ENCODE measurements around the gene PLEKHM3. TPM values are rescaled to one million over a fixed set of nuclear protein-coding genes. Genes with fewer than 3 reads are reported as not detected.

The PLEKHM3 gene
- total and polyA plus RNA-seq, 2 of the 4 experiments (the other 2 are of a cell fraction), result 2.4 to 11.3 TPM

DNA sequence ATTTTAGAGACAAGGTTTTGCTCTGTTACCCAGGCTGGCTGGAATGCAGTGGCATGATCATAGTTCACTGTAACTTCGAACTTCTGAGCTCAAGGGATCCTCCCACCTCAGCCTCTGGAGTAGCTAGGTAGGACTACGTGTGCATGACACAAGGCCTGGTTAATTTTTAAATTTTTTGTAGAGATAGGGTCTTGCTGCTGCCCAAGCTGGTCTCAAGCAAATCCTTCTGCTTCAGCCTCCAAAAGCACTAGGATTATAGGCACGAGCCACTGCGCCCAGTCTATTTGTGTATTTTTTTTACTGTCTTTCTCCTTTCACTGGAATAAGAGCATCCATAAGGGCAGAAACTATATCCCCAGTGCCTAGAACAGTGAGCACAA, 89.3 kb downstream of the PLEKHM3 start:
- dilution Hi-C loops (cut with HindIII; ENCODE audit: low sequenced_read_pairs, unreplicated experiment) (no loop called here), intact Hi-C loops (cut with micrococcal nuclease) (no loop called here), in situ Hi-C loops (cut with MboI; ENCODE audit: low sequenced_read_pairs) (no loop called here)
- H4K5ac ChIP-seq (ENCODE audit: low read depth, low read length), result no peak overlapping the region
- POLR2A ChIA-PET (ENCODE audit: unreplicated experiment), result no interaction called here
- no peak overlapping the region for H3K4ac ChIP-seq (ENCODE audit: low read depth, low read length)
- no peak overlapping the region for H3K9ac ChIP-seq (ENCODE audit: low read depth, low read length)
- no peak overlapping the region for H2BK5ac ChIP-seq (ENCODE audit: low read depth, low read length, poor library complexity, severe bottlenecking)
- H3K23ac ChIP-seq (ENCODE audit: low read depth, low read length), result no peak overlapping the region
- no peak for ATAC-seq (ENCODE audit: low read depth)
- no peak for TF ChIP-seq SMC3 (IDR thresholded peaks at IDR 0.05; ENCODE audit: low read depth, low read length)
- TF ChIP-seq, protein P1, sequence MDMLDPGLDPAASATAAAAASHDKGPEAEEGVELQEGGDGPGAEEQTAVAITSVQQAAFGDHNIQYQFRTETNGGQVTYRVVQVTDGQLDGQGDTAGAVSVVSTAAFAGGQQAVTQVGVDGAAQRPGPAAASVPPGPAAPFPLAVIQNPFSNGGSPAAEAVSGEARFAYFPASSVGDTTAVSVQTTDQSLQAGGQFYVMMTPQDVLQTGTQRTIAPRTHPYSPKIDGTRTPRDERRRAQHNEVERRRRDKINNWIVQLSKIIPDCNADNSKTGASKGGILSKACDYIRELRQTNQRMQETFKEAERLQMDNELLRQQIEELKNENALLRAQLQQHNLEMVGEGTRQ (IDR thresholded peaks at IDR 0.05; ENCODE audit: low read depth, low read length), result no peak
- TF ChIP-seq POLR2A (IDR thresholded peaks at IDR 0.05; ENCODE audit: low read depth, low read length), result no peak
- TF ChIP-seq CEBPB (IDR thresholded peaks at IDR 0.05; ENCODE audit: low read depth, low read length), result no peak
- no peak for TF ChIP-seq RCOR1 (IDR thresholded peaks at IDR 0.05; ENCODE audit: insufficient replicate concordance, low read length)
- TF ChIP-seq FOS (IDR thresholded peaks at IDR 0.05; ENCODE audit: low read depth, low read length), result no peak
- TF ChIP-seq, protein P2, sequence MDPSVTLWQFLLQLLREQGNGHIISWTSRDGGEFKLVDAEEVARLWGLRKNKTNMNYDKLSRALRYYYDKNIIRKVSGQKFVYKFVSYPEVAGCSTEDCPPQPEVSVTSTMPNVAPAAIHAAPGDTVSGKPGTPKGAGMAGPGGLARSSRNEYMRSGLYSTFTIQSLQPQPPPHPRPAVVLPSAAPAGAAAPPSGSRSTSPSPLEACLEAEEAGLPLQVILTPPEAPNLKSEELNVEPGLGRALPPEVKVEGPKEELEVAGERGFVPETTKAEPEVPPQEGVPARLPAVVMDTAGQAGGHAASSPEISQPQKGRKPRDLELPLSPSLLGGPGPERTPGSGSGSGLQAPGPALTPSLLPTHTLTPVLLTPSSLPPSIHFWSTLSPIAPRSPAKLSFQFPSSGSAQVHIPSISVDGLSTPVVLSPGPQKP (IDR thresholded peaks at IDR 0.05; ENCODE audit: borderline replicate concordance, low read depth, low read length), result no peak
- no peak for TF ChIP-seq RAD21 (IDR thresholded peaks at IDR 0.05; ENCODE audit: low read length)
- TF ChIP-seq, protein P3, sequence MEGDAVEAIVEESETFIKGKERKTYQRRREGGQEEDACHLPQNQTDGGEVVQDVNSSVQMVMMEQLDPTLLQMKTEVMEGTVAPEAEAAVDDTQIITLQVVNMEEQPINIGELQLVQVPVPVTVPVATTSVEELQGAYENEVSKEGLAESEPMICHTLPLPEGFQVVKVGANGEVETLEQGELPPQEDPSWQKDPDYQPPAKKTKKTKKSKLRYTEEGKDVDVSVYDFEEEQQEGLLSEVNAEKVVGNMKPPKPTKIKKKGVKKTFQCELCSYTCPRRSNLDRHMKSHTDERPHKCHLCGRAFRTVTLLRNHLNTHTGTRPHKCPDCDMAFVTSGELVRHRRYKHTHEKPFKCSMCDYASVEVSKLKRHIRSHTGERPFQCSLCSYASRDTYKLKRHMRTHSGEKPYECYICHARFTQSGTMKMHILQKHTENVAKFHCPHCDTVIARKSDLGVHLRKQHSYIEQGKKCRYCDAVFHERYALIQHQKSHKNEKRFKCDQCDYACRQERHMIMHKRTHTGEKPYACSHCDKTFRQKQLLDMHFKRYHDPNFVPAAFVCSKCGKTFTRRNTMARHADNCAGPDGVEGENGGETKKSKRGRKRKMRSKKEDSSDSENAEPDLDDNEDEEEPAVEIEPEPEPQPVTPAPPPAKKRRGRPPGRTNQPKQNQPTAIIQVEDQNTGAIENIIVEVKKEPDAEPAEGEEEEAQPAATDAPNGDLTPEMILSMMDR (conservative IDR thresholded peaks at IDR 0.05; ENCODE audit: low read depth, low read length), result no peak
- TF ChIP-seq MAFK (IDR thresholded peaks at IDR 0.05; ENCODE audit: low read depth, low read length), result no peak
- TF ChIP-seq MXI1 (IDR thresholded peaks at IDR 0.05; ENCODE audit: borderline replicate concordance, low read depth, low read length), result no peak
- no peak for TF ChIP-seq BHLHE40 (IDR thresholded peaks at IDR 0.05; ENCODE audit: low read depth, low read length)
- TF ChIP-seq CHD1 (IDR thresholded peaks at IDR 0.05; ENCODE audit: low read depth, low read length), result no peak
- TF ChIP-seq MAZ (IDR thresholded peaks at IDR 0.05; ENCODE audit: borderline replicate concordance, low read depth, low read length), result no peak
- no peak for TF ChIP-seq NFE2L2 (IDR thresholded peaks at IDR 0.05; ENCODE audit: low read depth, low read length)
- no peaks in the 10 kb centered on the region for H3K79me1 ChIP-seq (ENCODE audit: low read depth in 1 of 2, low read length in 2 of 2)
- H3K36me3 ChIP-seq (ENCODE audit: control insufficient read depth, insufficient read depth, low read length), result no peaks in the 10 kb centered on the region; the same call in 1 of the 2 replicates
- no peak overlapping the region for H2BK15ac ChIP-seq (ENCODE audit: low read depth, low read length)
- no CpG with 5 or more reads among the region's 4 CpGs for WGBS, 2 experiments (ENCODE audit: extremely low coverage in 2 of 2, insufficient read length in 1 of 2)
- DNase-seq, result no peak
- H3K9me3 ChIP-seq (ENCODE audit: control insufficient read depth, insufficient read depth, low read length), result no peaks in the 10 kb centered on the region
- H2AK5ac ChIP-seq (ENCODE audit: low read depth, low read length), result no peak overlapping the region
- H3K14ac ChIP-seq (replicated peaks; ENCODE audit: low read depth, low read length), result no peak overlapping the region
- no peaks in the 10 kb centered on the region for H3K4me1 ChIP-seq (ENCODE audit: control insufficient read depth, insufficient read depth, low read length)
- no peak overlapping the region for H3K18ac ChIP-seq (ENCODE audit: low read depth, low read length)
- CTCF ChIA-PET, result no interaction called here
- H3K4me2 ChIP-seq (ENCODE audit: low read depth, low read length), result no peak overlapping the region
- no peaks in the 10 kb centered on the region for H3K27me3 ChIP-seq (ENCODE audit: control insufficient read depth, insufficient read depth, low read length)
- no peak overlapping the region for H3K4me3 ChIP-seq (ENCODE audit: insufficient read depth, low read depth, low read length)
- no peak overlapping the region for H2BK120ac ChIP-seq (ENCODE audit: low read depth, low read length)
- no TSS peak for BruUV-seq (replicated peaks)
- no peak overlapping the region for H2AK9ac ChIP-seq (replicated peaks; ENCODE audit: low read depth, low read length, poor library complexity)
- no peak overlapping the region for H2AFZ ChIP-seq (replicated peaks; ENCODE audit: low read length, poor library complexity)
- no peak overlapping the region for H4K8ac ChIP-seq (ENCODE audit: low read depth in 2 of 2, low read length in 2 of 2)
- H4K20me1 ChIP-seq (ENCODE audit: insufficient read depth, low read length), result no peaks in the 10 kb centered on the region
- no peak overlapping the region for H3K27ac ChIP-seq (ENCODE audit: insufficient read depth, low read length)
- no peak overlapping the region for H4K91ac ChIP-seq (ENCODE audit: insufficient read depth, low read depth, low read length)
- H2BK20ac ChIP-seq (ENCODE audit: low read depth, low read length), result no peak overlapping the region
- H3K9me1 ChIP-seq (ENCODE audit: insufficient read depth, low read length), result no peaks in the 10 kb centered on the region
- H3K56ac ChIP-seq (ENCODE audit: extremely low read depth, insufficient read depth, low read length), result no peak overlapping the region

Data from IMR-90 (cell line).